Spleen (tissue), 11 donors: ENCODE data around the gene WDR18. TPM values are rescaled to one million over a fixed set of nuclear protein-coding genes. Genes with fewer than 3 reads are reported as not detected.

Source experiments
- DNase-seq: peaks from one replicate; pipeline ENCODE4 v3.0.0-alpha.2; 2020
- H3K27ac ChIP-seq, 8 donors: fragments of 200-600 bp; sonication (generic) in 7 of 8; 1 replicate in 4 of 8; 2 replicates in 4 of 8; pipeline versions ENCODE4 v1.5.0 to v1.8.0; 2016 to 2021; ENCODE audit warnings: inconsistent platforms in 4 of 8, mild to moderate bottlenecking in 4 of 8, moderate library complexity in 1 of 8
- H3K27me3 ChIP-seq, 7 donors: fragments of 200-600 bp; sonication (generic) in 6 of 7; replicated peaks in 1 of 7; 1 replicate in 4 of 7; 2 replicates in 3 of 7; pipeline versions ENCODE4 v1.5.0 to v1.8.0; 2016 to 2021; ENCODE audit warnings: inconsistent platforms in 3 of 7, mild to moderate bottlenecking in 1 of 7
- H3K36me3 ChIP-seq, 6 donors: fragments of 200-600 bp; sonication (generic) in 5 of 6; 1 replicate in 4 of 6; 2 replicates in 2 of 6; pipeline versions ENCODE4 v1.5.0 to v1.8.0; 2016 to 2021; ENCODE audit warnings: inconsistent platforms in 2 of 6
- H3K4me1 ChIP-seq, 6 donors: fragments of 200-600 bp; sonication (generic) in 5 of 6; 1 replicate in 3 of 6; 2 replicates in 3 of 6; pipeline versions ENCODE4 v1.5.0 to v1.8.0; 2016 to 2021; ENCODE audit warnings: inconsistent platforms in 3 of 6
- H3K4me3 ChIP-seq, 8 donors: fragments of 200-600 bp; sonication (generic) in 7 of 8; 1 replicate in 4 of 8; 2 replicates in 4 of 8; pipeline versions ENCODE4 v1.5.0 to v1.8.0; 2016 to 2021; ENCODE audit warnings: inconsistent platforms in 4 of 8, mild to moderate bottlenecking in 4 of 8, moderate library complexity in 2 of 8
- H3K9me3 ChIP-seq, 8 donors: fragments of 200-600 bp; sonication (generic) in 7 of 8; 1 replicate in 4 of 8; 2 replicates in 4 of 8; pipeline versions ENCODE4 v1.5.0 to v1.8.0; 2016 to 2021; ENCODE audit warnings: inconsistent platforms in 4 of 8
- POLR2A ChIP-seq, 3 donors: fragments of 450-650 bp; IDR thresholded peaks; one replicate each; pipeline ENCODE4 v1.5.1; 2017; ENCODE audit warnings: antibody characterized with exemption in 3 of 3, mild to moderate bottlenecking in 1 of 3
- POLR2AphosphoS5 ChIP-seq, 3 donors: sonication (generic); formaldehyde crosslinking; IDR thresholded peaks; one replicate each; pipeline ENCODE4 v1.5.1; 2017; ENCODE audit warnings: antibody characterized with exemption in 3 of 3
- WGBS, 5 donors: extraction: QIAGEN DNeasy Blood & Tissue Kit in 3 of 5; methylation state at CpG; one replicate each; pipeline versions ENCODE4 v1.1.5 to v1.1.7; 2013 to 2018; 5-methylcytosine and 5-hydroxymethylcytosine counted together
- intact Hi-C: fragments of 100-400 bp; cut with DNase I; formaldehyde crosslinking; loops from one replicate; pipeline ENCODE4 v1.15.0; 2023; ENCODE audit warnings: low total_unique reads
- polyA plus RNA-seq, 3 donors: library from polyadenylated mRNA; stranded (reverse); fragments of 200-250 nt; gene quantifications; one replicate each; pipeline ENCODE4 v1.2.1, GENCODE V29; 2013
- total RNA-seq, 7 donors: library from RNA; depleted of rRNA in 3 of 7; stranded (reverse); fragments of >200 nt in 3 of 7; fragmentation: NEBNext Ultra II Directional in 4 of 7; extraction: Animal tissue kit (Norgen Biotek cat#: 25700) in 4 of 7; gene quantifications; one replicate each; pipeline versions ENCODE4 v1.1.0 to v1.2.1, GENCODE V29; 2016 to 2021
- TF ChIP-seq, protein P1 (sequence below), 11 experiments: fragments of 200-600 bp in 7 of 11; fragments of 450-650 bp in 4 of 11; sonication (generic) in 4 of 11; IDR thresholded peaks in 8 of 11; conservative IDR thresholded peaks in 3 of 11; 1 replicate in 7 of 11; 2 replicates in 4 of 11; pipeline versions ENCODE4 v1.4.0 to v1.8.0; 2016 to 2021; ENCODE audit warnings: antibody characterized with exemption in 11 of 11, inconsistent platforms in 4 of 11, mild to moderate bottlenecking in 1 of 11
- donor health status: healthy with polysubstance abuse.
- donor health status: DM: no; HTN: no; CAD: no; lungs with moderate emphysema.
- donor health status: DM: no; HTN: no; CAD: no.
- donor health status: Bipolar disorder and iron deficiency.
- donor health status: healthy.
- donor health status: DM: no; HTN: no; CAD: no.
- donor health status: DM: yes; HTN: yes; CAD: no.

The WDR18 gene
- total and polyA plus RNA-seq, 10 donors, result 17.8 to 96.0 (median 37.5) TPM

DNA sequence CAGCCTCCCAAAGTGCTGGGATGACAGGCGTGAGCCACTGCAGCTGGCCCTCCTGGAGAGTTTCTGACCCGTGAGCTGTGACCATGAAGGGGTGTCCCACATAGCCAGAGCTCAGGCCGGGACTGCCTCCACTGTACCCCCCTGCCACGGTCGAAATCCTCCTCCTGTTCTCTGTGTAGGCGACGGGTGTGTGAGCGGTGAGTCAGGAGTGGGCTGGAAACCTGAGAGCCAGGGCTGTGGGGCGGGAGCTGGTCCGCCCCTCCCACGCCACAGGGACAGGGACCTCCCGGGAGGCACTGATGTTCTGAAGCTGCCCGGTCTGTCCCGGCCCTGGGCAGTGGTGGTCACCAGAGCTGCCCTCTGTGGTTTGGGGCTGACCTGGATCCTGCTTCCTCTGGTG, 3.9 kb downstream of the WDR18 start:
- no peaks in the 10 kb centered on the region for H3K9me3 ChIP-seq
- H3K4me1 ChIP-seq, result peaks cover 13 to 36% (median 25%) of the 10 kb centered on the region in 6 donors
- H3K36me3 ChIP-seq, result peaks cover 0 to 70% (median 46%) of the 10 kb centered on the region in 6 donors
- intact Hi-C loops, result loop anchor here (10.0 kb wide), 2 partner anchors 123 to 203 kb away; no protein-coding TSS in a partner anchor
- WGBS, 5 donors, result 70 to 84% (median 76%) methylated on average over 5 to 14 of the region's 14 CpGs
- H3K27me3 ChIP-seq, result no peaks in the 10 kb centered on the region
- no peak for TF ChIP-seq POLR2AphosphoS5 (IDR thresholded peaks at IDR 0.05)
- TF ChIP-seq, protein P1, sequence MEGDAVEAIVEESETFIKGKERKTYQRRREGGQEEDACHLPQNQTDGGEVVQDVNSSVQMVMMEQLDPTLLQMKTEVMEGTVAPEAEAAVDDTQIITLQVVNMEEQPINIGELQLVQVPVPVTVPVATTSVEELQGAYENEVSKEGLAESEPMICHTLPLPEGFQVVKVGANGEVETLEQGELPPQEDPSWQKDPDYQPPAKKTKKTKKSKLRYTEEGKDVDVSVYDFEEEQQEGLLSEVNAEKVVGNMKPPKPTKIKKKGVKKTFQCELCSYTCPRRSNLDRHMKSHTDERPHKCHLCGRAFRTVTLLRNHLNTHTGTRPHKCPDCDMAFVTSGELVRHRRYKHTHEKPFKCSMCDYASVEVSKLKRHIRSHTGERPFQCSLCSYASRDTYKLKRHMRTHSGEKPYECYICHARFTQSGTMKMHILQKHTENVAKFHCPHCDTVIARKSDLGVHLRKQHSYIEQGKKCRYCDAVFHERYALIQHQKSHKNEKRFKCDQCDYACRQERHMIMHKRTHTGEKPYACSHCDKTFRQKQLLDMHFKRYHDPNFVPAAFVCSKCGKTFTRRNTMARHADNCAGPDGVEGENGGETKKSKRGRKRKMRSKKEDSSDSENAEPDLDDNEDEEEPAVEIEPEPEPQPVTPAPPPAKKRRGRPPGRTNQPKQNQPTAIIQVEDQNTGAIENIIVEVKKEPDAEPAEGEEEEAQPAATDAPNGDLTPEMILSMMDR (IDR thresholded peaks at IDR 0.05 in 8 of 11, conservative IDR thresholded peaks at IDR 0.05 in 3 of 11), result no peak
- DNase-seq, result no peak
- no peak overlapping the region for H3K4me3 ChIP-seq
- H3K27ac ChIP-seq, result no peak overlapping the region

DNA sequence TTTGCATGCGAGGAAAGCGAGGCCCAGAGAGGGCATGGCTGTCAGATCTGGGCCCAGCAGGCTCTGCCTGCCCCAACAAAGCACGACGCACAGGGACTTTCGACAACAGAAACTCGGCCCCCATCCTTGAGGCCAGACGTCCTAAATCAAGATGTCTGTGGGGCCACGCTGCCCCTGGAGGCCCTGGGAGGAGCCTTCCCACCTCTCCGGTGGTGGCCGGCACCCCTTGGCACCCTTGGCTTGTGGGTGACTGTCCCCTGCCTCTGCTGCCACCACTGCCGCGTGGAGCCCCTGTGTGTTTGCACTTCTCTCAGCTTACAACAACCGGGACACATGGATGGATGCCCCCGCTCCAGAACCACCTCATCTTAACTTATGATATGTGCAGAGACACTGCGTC, 4.4 kb downstream of the WDR18 start:
- intact Hi-C loops, result loop anchor here (10.0 kb wide), 2 partner anchors 124 to 204 kb away; no protein-coding TSS in a partner anchor
- Histone ChIP-seq H3K27ac (no peak overlapping the region), H3K36me3 (peaks cover 0 to 74% (median 49%) of the 10 kb centered on the region in 6 donors)

DNA sequence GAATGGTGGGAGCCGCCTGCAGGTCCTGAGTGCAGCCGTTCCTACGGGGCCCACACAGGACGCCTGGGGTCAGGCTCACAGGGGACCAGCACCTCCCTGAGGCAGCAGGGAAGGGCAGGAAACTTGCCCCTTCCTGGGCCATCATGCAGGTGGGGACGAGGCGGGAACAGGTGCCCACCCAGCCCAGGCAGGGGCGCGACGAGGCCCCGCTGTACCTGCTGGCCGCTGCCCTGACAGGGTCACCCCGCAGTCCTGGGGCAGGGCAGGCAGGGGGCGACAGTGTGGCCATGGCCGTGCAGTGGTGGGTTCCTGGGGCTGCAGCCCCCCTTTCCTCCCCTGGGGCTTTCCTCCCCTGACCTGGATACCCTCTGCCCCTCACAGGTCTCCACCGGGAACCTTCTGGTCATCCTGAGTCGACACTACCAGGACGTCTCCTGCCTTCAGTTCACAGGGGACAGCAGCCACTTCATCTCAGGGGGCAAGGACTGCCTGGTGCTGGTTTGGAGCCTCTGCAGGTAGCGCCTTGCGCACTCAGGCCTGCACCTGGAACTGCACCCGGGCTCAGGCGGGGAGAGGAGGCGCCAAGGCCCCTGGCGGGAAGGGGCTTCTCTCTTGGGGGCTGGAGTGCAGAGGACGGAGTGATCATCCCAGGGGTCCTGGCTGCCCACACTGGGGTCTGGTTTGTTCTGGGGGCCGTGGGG, 5.4 kb downstream of the WDR18 start:
- WGBS, 5 donors, result 86 to 94% (median 89%) methylated on average over 16 to 25 of the region's 25 CpGs
- Histone ChIP-seq H3K4me3 (no peak overlapping the region), H3K27me3 (peaks cover 0 to 2% (median 0%) of the 10 kb centered on the region in 7 donors), H3K9me3 (no peaks in the 10 kb centered on the region), H3K36me3 (peaks cover 0 to 84% (median 57%) of the 10 kb centered on the region in 6 donors), H3K27ac (no peak overlapping the region), H3K4me1 (peaks cover 5 to 22% (median 14%) of the 10 kb centered on the region in 6 donors)
- DNase-seq, result no peak
- intact Hi-C loops, result loop anchor here (10.0 kb wide), 2 partner anchors 125 to 205 kb away; no protein-coding TSS in a partner anchor
- TF ChIP-seq POLR2A (IDR thresholded peaks at IDR 0.05) (no peak), POLR2AphosphoS5 (IDR thresholded peaks at IDR 0.05) (peak in 1 of 3 donors; percentile 25)
- TF ChIP-seq, protein P1 (IDR thresholded peaks at IDR 0.05 in 8 of 11, conservative IDR thresholded peaks at IDR 0.05 in 3 of 11), result peak in 1 of 11 experiments; percentile 31

More for the DNA sequence above, 4.4 kb downstream of the WDR18 start:
- TF ChIP-seq POLR2A (IDR thresholded peaks at IDR 0.05) (no peak), POLR2AphosphoS5 (IDR thresholded peaks at IDR 0.05) (no peak)
- TF ChIP-seq, protein P1 (IDR thresholded peaks at IDR 0.05 in 8 of 11, conservative IDR thresholded peaks at IDR 0.05 in 3 of 11), result no peak
- DNase-seq, result no peak
- Histone ChIP-seq H3K27me3 (no peaks in the 10 kb centered on the region), H3K4me1 (peaks cover 10 to 32% (median 21%) of the 10 kb centered on the region in 6 donors), H3K9me3 (no peaks in the 10 kb centered on the region), H3K4me3 (no peak overlapping the region)
- 88 to 95% (median 90%) methylated on average over 9 to 15 of the region's 15 CpGs for WGBS, 5 donors

DNA sequence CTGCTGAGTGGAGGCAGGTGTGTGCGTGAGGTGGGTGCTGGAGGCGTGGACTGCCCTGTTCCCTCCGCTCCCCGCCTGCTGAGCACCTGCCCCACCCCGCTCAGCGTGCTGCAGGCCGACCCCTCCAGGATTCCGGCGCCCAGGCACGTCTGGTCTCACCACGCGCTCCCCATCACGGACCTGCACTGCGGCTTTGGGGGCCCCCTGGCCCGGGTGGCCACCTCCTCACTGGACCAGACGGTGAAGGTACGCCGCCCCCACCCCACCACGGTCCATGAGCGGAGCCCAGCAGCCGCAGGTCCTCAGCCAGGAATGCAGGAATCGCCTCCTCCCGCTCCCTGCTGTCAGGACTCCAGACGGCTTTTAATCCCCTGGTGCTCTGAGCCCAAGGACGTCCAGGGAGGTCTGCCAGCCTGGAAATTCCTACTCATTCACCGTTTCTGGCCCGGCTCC, 6.0 kb downstream of the WDR18 start:
- Histone ChIP-seq H3K36me3 (peaks cover 0 to 90% (median 60%) of the 10 kb centered on the region in 6 donors), H3K9me3 (no peaks in the 10 kb centered on the region), H3K27ac (no peak overlapping the region), H3K4me1 (peaks cover 0 to 19% (median 7%) of the 10 kb centered on the region in 6 donors), H3K4me3 (no peak overlapping the region), H3K27me3 (peaks cover 0 to 9% (median under 1%) of the 10 kb centered on the region in 7 donors)
- DNase-seq, result no peak
- TF ChIP-seq POLR2A (IDR thresholded peaks at IDR 0.05), result no peak
- TF ChIP-seq POLR2AphosphoS5 (IDR thresholded peaks at IDR 0.05), result no peak
- TF ChIP-seq, protein P1 (IDR thresholded peaks at IDR 0.05 in 8 of 11, conservative IDR thresholded peaks at IDR 0.05 in 3 of 11), result no peak
- intact Hi-C loops, result no loop called here
- WGBS, 5 donors, result 87 to 92% (median 91%) methylated on average over 17 to 27 of the region's 27 CpGs
